ENCODE measurements around the gene LRRTM4. TPM values are rescaled to one million over a fixed set of nuclear protein-coding genes. Genes with fewer than 3 reads are reported as not detected.

The LRRTM4 gene
- total RNA-seq, 1 donor from 2014 or later: 0.55 TPM

- intact Hi-C loops (cut with micrococcal nuclease): no loop called here
- H3K4me3 ChIP-seq: no peak overlapping the region
Observed at GRCh38 chr2:76977846-76978727, 544.1 kb downstream of the LRRTM4 start.

GRCh38 chr2:76975752-76976151 lies 546.4 kb downstream of the LRRTM4 start:
- intact Hi-C loops (cut with micrococcal nuclease): no loop called here
- Histone ChIP-seq H3K36me3 (no peaks in the 10 kb centered on the region), H3K27me3 (ENCODE audit: low read depth) (no peaks in the 10 kb centered on the region), H3K9me3 (replicated peaks) (no peaks in the 10 kb centered on the region), H3K27ac (replicated peaks) (no peak overlapping the region), H3K4me3 (no peak overlapping the region), H3K4me1 (no peaks in the 10 kb centered on the region)
- TF ChIP-seq, protein P1, sequence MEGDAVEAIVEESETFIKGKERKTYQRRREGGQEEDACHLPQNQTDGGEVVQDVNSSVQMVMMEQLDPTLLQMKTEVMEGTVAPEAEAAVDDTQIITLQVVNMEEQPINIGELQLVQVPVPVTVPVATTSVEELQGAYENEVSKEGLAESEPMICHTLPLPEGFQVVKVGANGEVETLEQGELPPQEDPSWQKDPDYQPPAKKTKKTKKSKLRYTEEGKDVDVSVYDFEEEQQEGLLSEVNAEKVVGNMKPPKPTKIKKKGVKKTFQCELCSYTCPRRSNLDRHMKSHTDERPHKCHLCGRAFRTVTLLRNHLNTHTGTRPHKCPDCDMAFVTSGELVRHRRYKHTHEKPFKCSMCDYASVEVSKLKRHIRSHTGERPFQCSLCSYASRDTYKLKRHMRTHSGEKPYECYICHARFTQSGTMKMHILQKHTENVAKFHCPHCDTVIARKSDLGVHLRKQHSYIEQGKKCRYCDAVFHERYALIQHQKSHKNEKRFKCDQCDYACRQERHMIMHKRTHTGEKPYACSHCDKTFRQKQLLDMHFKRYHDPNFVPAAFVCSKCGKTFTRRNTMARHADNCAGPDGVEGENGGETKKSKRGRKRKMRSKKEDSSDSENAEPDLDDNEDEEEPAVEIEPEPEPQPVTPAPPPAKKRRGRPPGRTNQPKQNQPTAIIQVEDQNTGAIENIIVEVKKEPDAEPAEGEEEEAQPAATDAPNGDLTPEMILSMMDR (IDR thresholded peaks at IDR 0.05; ENCODE audit: borderline replicate concordance): no peak
- no peak for DNase-seq

More at GRCh38 chr2:76977846-76978727, 544.1 kb downstream of the LRRTM4 start:
- Histone ChIP-seq H3K9me3 (replicated peaks) (no peaks in the 10 kb centered on the region), H3K27ac (replicated peaks) (no peak overlapping the region), H3K36me3 (no peaks in the 10 kb centered on the region), H3K27me3 (ENCODE audit: low read depth) (no peaks in the 10 kb centered on the region), H3K4me1 (no peaks in the 10 kb centered on the region)
- TF ChIP-seq, protein P1 (IDR thresholded peaks at IDR 0.05; ENCODE audit: borderline replicate concordance): no peak
- no peak for DNase-seq

DNA sequence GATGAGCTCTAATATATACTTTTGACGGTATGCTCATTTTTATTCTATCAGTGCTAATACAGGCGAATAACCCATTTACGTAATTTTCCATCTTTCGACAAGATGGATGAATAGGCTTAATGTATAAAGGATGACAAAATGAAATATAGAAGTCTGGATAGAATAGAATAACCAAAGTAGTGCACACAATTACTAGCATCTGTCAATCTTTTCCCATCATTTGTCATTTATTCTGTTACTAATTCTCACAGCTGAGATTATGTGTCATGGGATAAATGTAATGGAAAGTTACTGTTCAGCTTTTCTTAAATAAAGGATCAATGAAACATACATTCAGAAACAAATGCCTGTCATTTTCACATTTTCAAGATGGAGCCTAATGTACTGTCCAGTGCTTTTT lies 548.6 kb downstream of the LRRTM4 start:
- intact Hi-C loops (cut with micrococcal nuclease): no loop called here
- no peak for DNase-seq
- no peaks in the 10 kb centered on the region for H3K9me3 ChIP-seq (replicated peaks)
- H3K27ac ChIP-seq (replicated peaks): no peak overlapping the region
- no peaks in the 10 kb centered on the region for H3K27me3 ChIP-seq (ENCODE audit: low read depth)
- no peaks in the 10 kb centered on the region for H3K36me3 ChIP-seq
- H3K4me3 ChIP-seq: no peak overlapping the region
- TF ChIP-seq, protein P1 (IDR thresholded peaks at IDR 0.05; ENCODE audit: borderline replicate concordance): no peak
- H3K4me1 ChIP-seq: no peaks in the 10 kb centered on the region

- H3K27me3 ChIP-seq (ENCODE audit: low read depth): no peaks in the 10 kb centered on the region
- intact Hi-C loops (cut with micrococcal nuclease): no loop called here
- no peak overlapping the region for H3K4me3 ChIP-seq
- no peak for DNase-seq
- no peaks in the 10 kb centered on the region for H3K9me3 ChIP-seq (replicated peaks)
- H3K36me3 ChIP-seq: no peaks in the 10 kb centered on the region
- no peaks in the 10 kb centered on the region for H3K4me1 ChIP-seq
- TF ChIP-seq, protein P1 (IDR thresholded peaks at IDR 0.05; ENCODE audit: borderline replicate concordance): no peak
- H3K27ac ChIP-seq (replicated peaks): no peak overlapping the region
Observed at GRCh38 chr2:76965772-76966171, 556.4 kb downstream of the LRRTM4 start.

DNA sequence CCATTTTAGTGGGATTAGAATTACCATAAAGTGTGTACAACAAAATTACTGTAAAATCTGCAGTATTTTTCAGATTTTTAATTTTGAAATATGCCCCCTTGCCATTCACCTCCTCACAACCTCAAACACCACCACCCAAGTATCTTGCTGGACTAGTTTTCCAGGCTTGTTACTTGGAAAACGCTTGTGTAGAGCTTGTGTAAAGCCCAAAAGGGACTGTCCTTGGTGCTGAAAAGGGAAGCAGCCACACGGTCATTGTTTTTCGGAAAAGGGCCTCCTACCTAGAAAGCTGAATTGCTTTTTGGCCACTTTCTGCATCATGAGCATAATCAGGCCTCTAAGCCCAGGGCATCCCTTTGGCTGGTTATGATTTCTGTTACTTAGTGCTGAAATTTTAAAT lies 563.4 kb downstream of the LRRTM4 start:
- DNase-seq: no peak
- TF ChIP-seq, protein P1 (IDR thresholded peaks at IDR 0.05; ENCODE audit: borderline replicate concordance): no peak
- intact Hi-C loops (cut with micrococcal nuclease): no loop called here
- Histone ChIP-seq H3K27me3 (ENCODE audit: low read depth) (no peaks in the 10 kb centered on the region), H3K36me3 (no peaks in the 10 kb centered on the region), H3K4me1 (no peaks in the 10 kb centered on the region), H3K4me3 (no peak overlapping the region), H3K9me3 (replicated peaks) (no peaks in the 10 kb centered on the region), H3K27ac (replicated peaks) (no peak overlapping the region)
